Astrocyte (in vitro differentiated cells and primary cell): ENCODE data around the gene NANOS1. TPM values are rescaled to one million over a fixed set of nuclear protein-coding genes. Genes with fewer than 3 reads are reported as not detected.

Experiments
- DNase-seq: peaks from one replicate; pipeline ENCODE4 v3.0.0-alpha.2; 2010; ENCODE audit warnings: low read depth
- FAIRE-seq: peaks from 2 replicates; lab custom pipeline; 2011; peaks lifted over from hg19 to GRCh38; lab: Jason Lieb, UNC
- H2AFZ ChIP-seq: 2 replicates; pipeline ENCODE4 v1.6.0; 2012; ENCODE audit warnings: low read depth, low read length, inconsistent platforms
- H3K27ac ChIP-seq: 2 replicates; pipeline ENCODE4 v1.5.1; 2011; ENCODE audit warnings: low read depth, low read length, inconsistent platforms
- H3K27me3 ChIP-seq: 2 replicates; pipeline ENCODE4 v1.6.0; 2011; ENCODE audit warnings: low read length, inconsistent platforms; ENCODE audit not compliant: insufficient read depth
- H3K36me3 ChIP-seq: 2 replicates; pipeline ENCODE4 v1.5.1; 2011; ENCODE audit warnings: low read length, inconsistent platforms; ENCODE audit not compliant: insufficient read depth
- H3K4me1 ChIP-seq: 2 replicates; pipeline ENCODE4 v1.5.1; 2011; ENCODE audit warnings: low read length, inconsistent platforms; ENCODE audit not compliant: insufficient read depth
- H3K4me2 ChIP-seq: 2 replicates; pipeline ENCODE4 v1.6.0; 2012; ENCODE audit warnings: low read length, inconsistent platforms
- H3K4me3 ChIP-seq: 2 replicates; pipeline ENCODE4 v1.5.1; 2011; ENCODE audit warnings: low read depth, mild to moderate bottlenecking, low read length, inconsistent platforms; ENCODE audit not compliant: insufficient read depth
- H3K79me2 ChIP-seq: 2 replicates; pipeline ENCODE4 v1.6.0; 2012; ENCODE audit warnings: mild to moderate bottlenecking, low read length, inconsistent platforms; ENCODE audit not compliant: insufficient read depth
- H3K9ac ChIP-seq: 2 replicates; pipeline ENCODE4 v1.6.0; 2012; ENCODE audit warnings: mild to moderate bottlenecking, low read length, inconsistent platforms
- H3K9me3 ChIP-seq: 2 replicates; pipeline ENCODE4 v1.5.1; 2012; ENCODE audit warnings: low read depth, mild to moderate bottlenecking, low read length, inconsistent platforms; ENCODE audit not compliant: insufficient read depth
- H4K20me1 ChIP-seq: 2 replicates; pipeline ENCODE4 v1.6.0; 2012; ENCODE audit warnings: low read length, inconsistent platforms; ENCODE audit not compliant: insufficient read depth
- H3K27ac Mint-ChIP-seq: one replicate; pipeline ENCODE4 v1.8.0; 2021; ENCODE audit warnings: mild to moderate bottlenecking, mixed read lengths; ENCODE audit not compliant: unreplicated experiment
- H3K27me3 Mint-ChIP-seq: one replicate; pipeline ENCODE4 v1.8.0; 2021; ENCODE audit warnings: low read depth, mixed read lengths; ENCODE audit not compliant: unreplicated experiment
- H3K36me3 Mint-ChIP-seq: one replicate; pipeline ENCODE4 v1.8.0; 2021; ENCODE audit warnings: low read depth, mixed read lengths; ENCODE audit not compliant: unreplicated experiment
- H3K4me1 Mint-ChIP-seq: one replicate; pipeline ENCODE4 v1.8.0; 2021; ENCODE audit warnings: low read depth, mixed read lengths; ENCODE audit not compliant: unreplicated experiment
- H3K4me3 Mint-ChIP-seq: one replicate; pipeline ENCODE4 v1.8.0; 2021; ENCODE audit warnings: mild to moderate bottlenecking, moderate library complexity, mixed read lengths; ENCODE audit not compliant: unreplicated experiment
- H3K9me3 Mint-ChIP-seq: one replicate; pipeline ENCODE4 v1.8.0; 2021; ENCODE audit warnings: mild to moderate bottlenecking, mixed read lengths; ENCODE audit not compliant: unreplicated experiment
- CTCF ChIP-seq: IDR thresholded peaks from 2 replicates; pipeline ENCODE4 v1.5.1; 2011; ENCODE audit warnings: low read depth, mild to moderate bottlenecking, inconsistent platforms, low read length, moderate library complexity; ENCODE audit not compliant: insufficient read depth
- EZH2 ChIP-seq: IDR thresholded peaks from 2 replicates; pipeline ENCODE4 v1.6.1; 2012; ENCODE audit warnings: mild to moderate bottlenecking, low read length, inconsistent platforms; ENCODE audit not compliant: insufficient read depth
- total RNA-seq: library from RNA; stranded (reverse); gene quantifications from 2 replicates; pipeline ENCODE4 v1.2.1, GENCODE V29; 2021

NANOS1 gene
- total RNA-seq, 1 donor from 2014 or later, result 4.7 TPM

- H3K4me1 Mint-ChIP-seq, result peaks cover 2% of the 10 kb centered on the region
- H3K36me3 ChIP-seq, result no peaks in the 10 kb centered on the region
- FAIRE-seq, result no peak
- no peak overlapping the region for H3K4me3 ChIP-seq
- H3K4me3 Mint-ChIP-seq, result no peak overlapping the region
- H3K27me3 Mint-ChIP-seq, result peaks cover 32% of the 10 kb centered on the region
- no peaks in the 10 kb centered on the region for H3K79me2 ChIP-seq
- H4K20me1 ChIP-seq, result no peaks in the 10 kb centered on the region
- no peak overlapping the region for H3K27ac Mint-ChIP-seq
- H3K4me2 ChIP-seq, result no peak overlapping the region
- peaks cover 5% of the 10 kb centered on the region for H3K36me3 Mint-ChIP-seq
- peaks cover 2% of the 10 kb centered on the region for H3K27me3 ChIP-seq
- DNase-seq, result no peak
- H3K9me3 Mint-ChIP-seq, result peaks cover 11% of the 10 kb centered on the region
- H3K4me1 ChIP-seq, result no peaks in the 10 kb centered on the region
- no peak overlapping the region for H2AFZ ChIP-seq
- H3K27ac ChIP-seq, result no peak overlapping the region
- H3K9ac ChIP-seq, result no peak overlapping the region
- no peaks in the 10 kb centered on the region for H3K9me3 ChIP-seq
- no peak for TF ChIP-seq CTCF
- no peak for TF ChIP-seq EZH2
Measured at GRCh38 chr10:118980870-118981269, 48.6 kb upstream of the NANOS1 start.

DNA sequence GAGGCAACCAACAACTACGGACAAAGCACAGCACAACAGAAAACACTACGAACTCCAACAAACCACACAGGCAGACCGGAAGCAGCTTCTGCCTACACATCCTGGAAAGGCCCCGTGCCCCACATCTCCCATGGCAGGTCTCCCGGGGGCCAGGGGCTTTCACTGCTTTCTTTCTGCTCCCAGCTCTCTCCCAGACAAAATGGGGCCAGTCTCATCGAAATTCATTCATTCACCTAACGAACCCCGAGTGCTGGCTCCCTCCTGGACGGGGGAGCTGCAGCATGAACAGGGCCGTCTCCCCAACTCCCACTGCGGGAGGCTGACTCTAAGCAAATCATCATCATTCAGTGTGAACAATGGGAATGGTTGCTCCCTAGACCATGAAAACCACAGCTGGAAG, 47.6 kb upstream of the NANOS1 start:
- H3K9me3 Mint-ChIP-seq, result peaks cover 13% of the 10 kb centered on the region
- Histone ChIP-seq H3K9ac (no peak overlapping the region), H3K4me1 (no peaks in the 10 kb centered on the region), H3K79me2 (no peaks in the 10 kb centered on the region), H3K4me2 (no peak overlapping the region), H3K27ac (no peak overlapping the region), H4K20me1 (no peaks in the 10 kb centered on the region), H3K4me3 (no peak overlapping the region), H3K36me3 (no peaks in the 10 kb centered on the region), H3K27me3 (peaks cover 2% of the 10 kb centered on the region), H2AFZ (no peak overlapping the region), H3K9me3 (no peaks in the 10 kb centered on the region)
- H3K4me1 Mint-ChIP-seq, result peaks cover 2% of the 10 kb centered on the region
- peaks cover 30% of the 10 kb centered on the region for H3K27me3 Mint-ChIP-seq
- TF ChIP-seq EZH2 (no peak), CTCF (no peak)
- DNase-seq, result no peak
- no peak overlapping the region for H3K4me3 Mint-ChIP-seq
- no peak overlapping the region for H3K27ac Mint-ChIP-seq
- FAIRE-seq, result no peak
- peaks cover 5% of the 10 kb centered on the region for H3K36me3 Mint-ChIP-seq

DNA sequence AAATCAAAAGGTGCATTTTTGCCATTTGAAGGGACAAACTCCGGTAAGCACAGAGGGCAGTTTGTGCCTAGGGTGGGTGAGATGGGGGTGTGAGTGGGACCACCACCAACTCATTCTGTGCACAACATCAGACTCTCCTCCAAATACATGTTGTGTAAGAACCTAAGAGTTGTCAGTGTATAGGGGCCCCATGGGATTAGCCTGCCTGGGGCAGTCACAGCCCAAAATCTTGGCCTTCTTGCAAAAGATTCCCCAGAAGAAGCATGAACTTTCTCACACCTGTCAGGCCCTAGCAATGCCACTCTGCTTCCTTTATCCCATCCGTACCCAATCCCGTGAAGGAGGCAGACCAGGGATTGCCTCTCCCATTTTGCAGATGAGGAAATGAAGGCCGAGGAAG, 47.1 kb upstream of the NANOS1 start:
- H3K36me3 ChIP-seq, result no peaks in the 10 kb centered on the region
- H3K4me3 ChIP-seq, result no peak overlapping the region
- H3K9me3 Mint-ChIP-seq, result peaks cover 14% of the 10 kb centered on the region
- DNase-seq, result no peak
- peaks cover 5% of the 10 kb centered on the region for H3K36me3 Mint-ChIP-seq
- H4K20me1 ChIP-seq, result no peaks in the 10 kb centered on the region
- no peak overlapping the region for H3K4me3 Mint-ChIP-seq
- no peak overlapping the region for H3K4me2 ChIP-seq
- H3K9me3 ChIP-seq, result no peaks in the 10 kb centered on the region
- H3K4me1 Mint-ChIP-seq, result peaks cover 2% of the 10 kb centered on the region
- H2AFZ ChIP-seq, result no peak overlapping the region
- peaks cover 30% of the 10 kb centered on the region for H3K27me3 Mint-ChIP-seq
- no peak overlapping the region for H3K9ac ChIP-seq
- no peaks in the 10 kb centered on the region for H3K79me2 ChIP-seq
- TF ChIP-seq CTCF (no peak), EZH2 (no peak)
- FAIRE-seq, result no peak
- no peaks in the 10 kb centered on the region for H3K4me1 ChIP-seq
- H3K27ac Mint-ChIP-seq, result no peak overlapping the region
- H3K27ac ChIP-seq, result no peak overlapping the region
- H3K27me3 ChIP-seq, result peaks cover 2% of the 10 kb centered on the region
